GM18498 (cell line): ENCODE measurements around the gene CRYGN.
A peak's percentile ranks its signal among the peaks of the same experiment; 100 is the strongest.

Experiments
- ATAC-seq: cut with Tn5 transposase; IDR thresholded peaks from one replicate; pipeline ENCODE4 v1.9.1; 2021; ENCODE audit warnings: mild to moderate bottlenecking, moderate library complexity; ENCODE audit not compliant: unreplicated experiment

CRYGN gene

DNA sequence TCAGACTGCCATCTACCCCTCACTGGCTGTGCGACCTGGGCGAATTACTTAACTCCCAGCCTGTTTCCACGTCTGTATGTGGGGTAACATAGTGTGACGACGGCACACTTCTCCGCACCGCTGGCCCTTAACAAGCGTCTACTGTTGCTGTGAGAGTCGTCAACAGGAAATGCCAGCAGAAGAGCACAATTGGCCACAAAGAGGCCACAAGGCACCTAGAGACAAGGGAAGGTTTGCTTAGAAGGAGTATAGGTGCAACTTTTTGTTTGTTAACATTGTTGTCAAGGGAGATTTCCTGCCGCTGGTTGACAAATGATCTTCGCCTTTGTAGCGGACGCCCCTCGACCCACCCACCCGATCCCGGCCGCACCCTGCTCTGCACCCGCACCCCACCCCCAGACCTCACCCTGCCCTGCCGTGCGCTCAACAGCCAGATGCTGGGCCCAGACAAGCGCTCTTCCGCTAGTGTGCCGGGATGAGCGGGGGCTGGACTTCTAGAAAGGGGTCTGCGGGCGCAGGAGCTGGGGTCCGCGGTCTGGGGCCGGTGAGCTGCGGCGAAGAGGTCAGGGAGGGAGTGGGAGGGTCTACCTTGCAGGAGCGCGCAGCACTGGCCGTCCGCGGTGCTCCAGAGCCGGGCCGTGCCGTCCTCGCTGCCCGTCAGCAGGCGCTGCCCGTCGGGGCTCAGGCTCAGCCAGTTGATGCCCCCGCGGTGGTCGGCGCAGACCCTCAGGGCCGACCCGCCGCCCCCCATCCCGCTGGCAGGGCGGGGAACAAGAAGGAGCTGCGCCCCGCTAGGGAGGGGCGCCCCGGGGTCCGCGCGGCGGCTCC is 30.9 kb downstream of the CRYGN start:
- ATAC-seq: peak; percentile 60

DNA sequence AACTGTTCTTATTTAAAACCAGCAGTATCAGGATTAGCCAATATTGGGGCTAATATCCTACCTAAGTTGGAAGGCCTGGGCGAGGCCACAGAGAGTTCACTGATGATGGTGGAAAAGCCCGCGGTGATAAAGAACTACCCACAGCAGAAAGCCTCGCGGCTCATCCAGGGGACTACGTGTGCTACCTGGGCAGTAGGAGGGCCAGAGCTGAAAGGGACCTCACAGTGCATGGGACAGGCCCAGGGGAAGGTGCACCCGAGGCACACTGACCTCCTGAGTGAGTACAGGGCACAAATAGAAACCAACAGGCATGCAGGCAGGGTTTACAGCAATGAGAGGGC is 31.5 kb downstream of the CRYGN start:
- ATAC-seq: no peak

DNA sequence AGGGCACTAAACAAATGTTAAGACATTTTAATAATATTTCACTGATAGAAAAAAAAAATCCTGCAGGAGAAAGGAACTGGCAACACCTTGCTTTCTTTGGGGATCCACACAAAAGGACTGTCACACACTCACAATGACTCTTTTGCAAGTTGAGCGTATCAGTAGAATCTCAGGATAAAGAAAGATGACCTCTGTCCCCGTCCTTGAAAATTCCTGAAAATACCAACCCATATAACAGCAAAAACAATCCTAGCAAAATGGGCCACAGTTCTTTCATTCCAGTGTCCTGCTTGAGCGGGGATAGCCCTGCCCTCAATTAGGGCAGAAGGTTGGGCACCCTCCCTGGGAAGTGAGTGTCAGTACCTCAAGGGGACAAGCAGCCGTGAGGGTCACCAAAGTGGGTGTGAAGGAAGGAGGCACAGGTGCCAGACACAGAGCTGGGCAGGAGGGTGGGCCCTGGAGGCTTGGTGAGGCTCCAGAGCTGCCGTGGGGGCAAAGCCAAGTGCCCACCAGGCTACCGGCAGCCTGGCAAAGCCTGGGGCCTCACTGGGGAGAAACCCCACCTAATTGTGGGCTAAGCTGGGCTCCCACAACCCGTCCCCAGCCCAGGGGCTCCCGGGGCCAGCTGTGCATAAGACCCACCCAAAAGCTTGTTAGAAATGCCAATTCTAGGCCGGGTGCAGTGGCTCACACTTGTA is 32.9 kb downstream of the CRYGN start:
- no peak for ATAC-seq

DNA sequence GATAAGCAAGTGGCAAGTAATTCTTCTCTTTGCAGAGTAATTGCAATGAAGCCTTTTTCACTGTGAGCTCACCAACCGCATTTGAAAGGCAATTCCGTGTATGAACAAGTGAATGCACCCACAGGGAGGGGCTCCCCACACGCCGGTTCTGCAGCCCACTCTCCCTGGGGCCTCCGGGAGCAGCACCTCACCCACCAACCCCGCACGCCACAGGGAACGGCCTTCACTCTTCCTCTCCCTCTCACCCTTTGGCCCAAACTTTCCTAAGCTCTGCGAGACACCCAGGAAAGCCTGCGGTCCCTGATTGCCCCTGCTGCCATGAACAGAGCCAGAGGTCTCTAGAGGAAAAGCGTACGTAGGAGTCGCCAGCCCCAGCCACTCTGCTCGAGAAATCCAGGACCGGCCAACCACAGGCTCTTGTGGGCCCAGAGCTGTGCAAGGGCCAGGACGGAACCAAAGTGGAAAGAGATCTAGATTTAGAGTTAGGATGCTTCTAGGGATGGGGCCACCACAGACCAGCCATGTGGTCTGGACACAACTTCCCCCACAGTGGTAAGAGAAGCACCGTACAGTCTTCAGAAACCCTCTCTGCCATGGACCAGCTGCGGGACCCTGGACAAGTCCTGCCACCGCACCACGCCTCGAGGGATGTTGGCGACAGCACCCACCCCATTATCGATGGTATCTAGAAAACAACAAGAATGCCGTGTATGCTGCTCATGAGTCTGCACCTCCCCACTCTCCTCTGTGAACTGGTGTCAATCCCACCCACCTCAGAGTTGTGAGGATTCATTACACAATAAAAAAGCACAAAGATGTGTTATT is 33.7 kb downstream of the CRYGN start:
- no peak for ATAC-seq

DNA sequence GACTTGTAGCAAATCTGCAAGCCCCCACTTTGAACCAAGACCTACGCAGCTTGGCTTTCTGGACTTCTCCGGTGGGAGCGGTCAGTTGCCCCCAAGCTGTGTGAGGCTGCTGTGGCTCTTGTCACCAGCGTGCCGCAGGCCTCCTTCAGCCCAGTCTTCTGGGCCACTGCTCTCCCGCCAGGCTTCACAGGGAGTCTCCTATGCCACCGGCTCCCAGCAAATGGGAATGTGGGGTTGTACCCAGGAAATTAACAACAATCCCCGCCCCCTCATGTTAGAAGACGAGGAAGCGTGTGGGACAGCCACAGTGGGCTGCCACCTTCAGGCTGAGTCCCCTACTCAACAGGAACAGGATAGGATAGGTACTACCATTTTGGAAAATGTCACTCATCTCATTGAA is 34.4 kb downstream of the CRYGN start:
- no peak for ATAC-seq

DNA sequence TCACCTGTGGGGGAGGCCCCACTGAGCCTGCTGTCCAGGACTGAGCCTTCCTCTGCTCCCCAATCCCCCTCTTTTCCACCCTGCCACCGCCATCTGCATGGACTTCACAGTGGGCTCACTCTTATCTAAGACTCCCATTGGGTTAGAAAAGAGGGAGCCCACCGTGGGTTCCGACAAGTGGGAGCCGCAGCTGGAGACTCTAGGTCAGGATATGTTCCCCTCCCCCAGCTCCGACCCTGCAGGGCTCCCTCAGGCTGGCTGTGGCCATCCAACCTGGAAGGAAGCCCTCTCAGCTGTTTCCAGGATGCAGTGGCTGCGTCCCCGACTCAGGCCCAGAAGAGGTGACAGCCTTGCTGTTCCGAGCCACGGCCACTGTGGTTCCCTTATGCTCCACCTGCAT is 34.9 kb downstream of the CRYGN start:
- ATAC-seq: no peak

DNA sequence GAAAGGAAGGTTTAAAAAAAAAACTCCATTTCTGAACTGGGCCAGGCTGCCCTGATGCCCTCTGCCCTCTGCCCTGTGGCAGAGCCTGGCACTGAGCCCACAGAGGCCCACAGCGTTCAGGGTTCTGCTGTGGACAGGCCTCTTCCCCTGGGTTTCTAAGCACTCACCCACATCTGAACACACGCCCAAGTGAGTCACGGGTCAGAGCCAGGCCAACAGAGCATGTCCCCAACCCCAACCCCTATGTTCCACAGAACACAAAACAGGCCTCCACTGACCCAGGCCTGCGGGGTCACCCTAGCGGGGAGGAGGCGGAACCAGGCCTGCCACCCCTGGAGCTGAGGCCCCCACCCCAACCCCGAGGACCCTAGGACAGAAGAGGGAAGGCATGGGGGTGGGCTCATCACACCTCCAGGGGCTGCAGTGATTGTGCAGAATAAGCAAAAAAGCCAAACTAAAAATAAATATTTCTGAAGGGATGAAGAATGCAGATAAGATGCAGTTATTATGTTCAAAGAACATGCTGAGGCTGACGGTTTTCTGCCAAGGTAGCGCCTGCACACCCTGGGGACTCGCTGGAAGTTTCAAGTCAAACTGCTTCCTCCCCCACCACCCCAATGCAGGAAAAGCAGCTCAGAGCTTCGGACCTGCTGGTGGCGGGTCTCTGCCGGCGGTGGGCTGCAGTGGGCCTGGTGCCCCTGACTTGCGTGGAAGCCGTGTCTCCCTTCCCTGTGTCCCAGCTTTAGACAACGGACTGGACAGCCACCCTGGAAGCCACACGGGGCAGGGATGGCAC is 35.5 kb downstream of the CRYGN start:
- no peak for ATAC-seq

DNA sequence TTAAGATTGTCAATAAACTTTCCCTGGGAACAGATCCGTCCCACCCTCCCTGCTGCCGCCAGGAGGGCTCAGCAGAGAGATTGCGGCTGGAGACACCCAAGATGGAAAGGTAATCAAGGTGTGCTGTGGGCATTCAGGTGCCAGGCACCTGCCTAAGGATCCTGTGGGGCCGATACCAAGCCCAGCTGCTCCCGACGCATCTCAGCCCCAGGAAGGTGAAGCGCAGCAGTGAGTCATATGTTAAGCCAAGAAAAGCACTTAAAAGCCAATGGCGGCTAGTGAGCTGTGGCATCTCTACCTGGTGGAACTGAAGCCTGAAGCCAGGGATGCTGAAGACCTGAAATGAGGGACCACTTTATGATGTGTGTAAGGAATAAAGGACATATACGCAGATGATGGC is 36.2 kb downstream of the CRYGN start:
- no peak for ATAC-seq

DNA sequence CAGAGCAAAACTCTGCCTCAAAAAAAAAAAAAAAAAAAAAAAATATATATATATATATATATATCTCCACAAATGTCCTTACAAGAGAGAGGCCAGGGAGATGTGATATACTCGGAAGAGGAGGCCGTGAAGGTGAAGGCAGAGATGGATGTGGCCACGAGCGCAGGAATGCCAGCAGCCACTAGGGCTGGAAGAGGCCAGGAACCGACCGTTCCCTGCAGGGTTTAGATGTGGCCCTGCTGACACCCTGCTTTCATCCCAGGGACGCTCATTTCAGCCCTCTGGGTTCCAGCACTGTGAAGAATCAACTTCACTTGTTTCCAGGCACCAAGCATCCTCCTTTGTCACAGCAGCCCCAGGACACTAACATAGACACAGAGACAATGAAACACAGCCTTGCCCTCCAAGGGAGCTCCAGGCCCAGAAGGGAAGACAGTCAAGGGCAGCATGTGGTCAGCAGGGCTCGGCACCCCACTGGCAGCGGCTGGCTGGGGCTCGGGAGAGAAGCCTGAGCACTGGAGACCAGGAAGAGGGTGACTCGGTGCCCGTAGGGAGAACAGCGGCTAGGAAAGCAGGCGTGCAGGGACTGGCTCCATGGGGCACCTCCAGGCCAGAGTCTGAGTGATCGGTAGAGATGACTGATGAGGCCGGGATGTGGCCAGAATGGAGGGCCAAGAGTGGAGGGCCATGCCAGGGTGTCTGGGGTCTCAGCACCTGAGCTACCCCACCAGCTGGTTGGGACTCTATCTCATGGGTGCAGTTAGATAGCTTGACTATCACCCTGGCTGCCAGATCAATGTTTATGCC is 37.7 kb downstream of the CRYGN start:
- no peak for ATAC-seq

DNA sequence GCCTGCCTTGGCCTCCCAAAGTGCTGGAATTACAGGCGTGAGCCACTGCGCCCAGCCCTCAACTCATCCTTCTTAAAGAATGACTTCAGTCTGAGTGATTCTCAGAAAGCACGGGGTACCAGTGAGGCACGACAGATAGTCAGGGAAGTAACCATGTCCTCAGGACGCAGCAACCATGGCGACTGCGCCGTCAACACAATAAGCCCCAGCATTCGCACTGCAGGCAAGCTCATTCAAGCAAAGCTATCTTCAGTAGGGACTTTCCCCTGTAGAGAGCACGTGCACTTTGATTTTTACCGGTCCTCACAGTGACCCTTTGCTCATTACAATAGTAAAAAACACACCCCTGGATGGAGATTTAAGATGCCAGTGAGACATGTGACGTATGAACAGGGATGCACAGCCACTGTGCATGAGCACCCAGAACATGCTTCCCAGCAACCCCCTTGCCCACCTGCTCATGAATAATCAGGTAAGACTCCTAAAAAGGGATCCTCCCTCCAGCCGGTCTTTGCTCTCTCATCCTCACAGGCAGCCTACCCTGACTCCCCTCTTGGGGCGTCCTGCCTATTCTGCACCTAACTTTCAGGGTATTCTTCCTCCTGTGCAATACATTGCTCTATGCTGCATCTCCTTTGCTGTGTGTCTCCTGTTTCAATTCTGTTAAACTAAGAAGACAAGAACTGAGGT is 39.2 kb downstream of the CRYGN start:
- ATAC-seq: peak; percentile 64

DNA sequence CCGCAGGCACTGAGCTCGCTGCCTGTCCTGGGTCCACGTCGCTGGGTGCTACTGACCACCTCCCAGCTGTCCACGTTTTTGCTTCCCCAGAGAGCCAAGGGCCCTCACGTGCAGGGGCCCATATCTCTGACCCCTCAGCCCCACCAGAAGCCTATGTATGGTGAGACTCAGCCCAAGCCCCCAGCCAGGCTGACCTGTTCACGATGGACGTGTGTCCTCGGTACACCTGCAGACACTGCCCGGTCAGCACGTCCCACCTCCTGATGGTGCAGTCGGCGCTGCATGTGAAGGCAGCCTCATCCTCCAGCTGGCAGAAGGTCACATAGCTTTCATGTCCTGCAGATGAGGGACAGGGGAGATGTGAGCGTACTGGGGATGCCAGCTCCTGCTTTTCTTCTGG is 40.0 kb downstream of the CRYGN start:
- no peak for ATAC-seq

DNA sequence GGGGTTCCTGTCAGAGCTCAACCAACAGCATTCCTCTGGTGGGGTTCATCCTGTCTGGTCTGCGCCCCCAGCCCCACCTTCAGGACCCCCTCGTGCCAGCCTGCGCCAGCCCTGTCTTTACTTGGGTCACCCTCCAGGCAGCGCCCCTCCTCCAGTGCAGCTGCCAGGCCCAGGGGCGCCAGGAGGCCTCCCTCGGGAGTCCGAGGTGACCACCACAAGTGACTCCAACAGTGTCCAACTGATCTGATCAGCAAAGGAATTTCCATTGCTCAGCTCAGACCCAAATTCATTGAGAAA is 40.7 kb downstream of the CRYGN start:
- ATAC-seq: no peak

DNA sequence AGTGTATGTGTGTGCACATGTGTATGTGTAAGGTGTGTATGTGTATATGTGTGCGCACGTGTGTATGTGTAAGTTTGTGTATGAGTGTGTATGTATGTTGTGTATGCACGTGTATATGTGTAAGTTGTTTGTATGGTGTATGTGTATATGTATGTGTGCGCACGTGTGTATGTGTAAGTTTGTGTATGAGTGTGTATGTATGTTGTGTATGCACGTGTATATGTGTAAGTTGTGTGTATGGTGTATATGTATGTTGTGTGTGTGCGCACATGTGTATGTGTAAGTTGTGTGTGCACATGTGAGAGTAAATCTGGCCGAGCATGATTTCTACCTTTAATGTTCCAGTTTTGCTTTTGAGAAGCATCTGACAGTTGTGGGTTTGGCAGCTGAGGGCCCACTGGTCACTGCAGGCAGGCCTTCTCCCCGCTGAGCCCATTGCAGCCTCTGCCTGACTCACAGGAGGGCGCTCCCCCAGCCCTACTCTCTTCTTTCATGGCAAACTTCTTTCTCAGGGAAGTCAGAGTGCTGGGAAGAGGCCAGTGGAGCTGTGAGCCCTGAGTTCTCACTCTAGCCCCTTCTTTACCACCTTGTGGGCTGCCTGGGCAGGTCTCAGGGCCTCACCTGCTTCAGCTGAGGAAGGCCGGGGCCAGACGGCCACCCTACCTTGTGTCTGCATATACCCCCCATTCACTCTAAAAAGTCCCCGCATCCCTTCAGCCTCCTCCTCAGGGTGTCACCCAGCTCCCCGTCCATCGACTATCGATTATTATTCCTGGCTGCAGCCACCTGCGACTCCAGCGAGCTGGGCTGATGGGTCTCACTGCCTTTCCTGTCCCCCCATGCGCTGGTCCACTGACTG is 41.3 kb downstream of the CRYGN start:
- no peak for ATAC-seq

DNA sequence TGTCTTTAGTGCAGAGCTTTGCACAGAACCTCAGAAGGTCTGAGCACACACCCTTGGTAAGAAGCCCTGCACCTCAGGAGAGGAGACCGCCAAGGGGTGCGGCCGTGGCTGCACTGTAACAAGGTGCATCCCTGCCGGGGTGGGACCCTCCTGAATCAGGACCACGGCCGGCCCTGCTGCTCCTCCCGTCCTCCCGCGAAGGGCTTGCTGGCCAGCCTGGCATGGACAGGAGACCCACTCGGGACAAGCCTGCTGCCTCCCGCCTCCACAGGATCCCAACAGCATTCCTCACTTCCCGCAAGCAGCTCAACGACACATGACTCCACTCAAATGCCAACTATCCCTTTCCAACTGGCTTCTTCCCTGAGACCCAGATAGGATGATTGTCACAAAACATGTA is 42.9 kb downstream of the CRYGN start:
- no peak for ATAC-seq

DNA sequence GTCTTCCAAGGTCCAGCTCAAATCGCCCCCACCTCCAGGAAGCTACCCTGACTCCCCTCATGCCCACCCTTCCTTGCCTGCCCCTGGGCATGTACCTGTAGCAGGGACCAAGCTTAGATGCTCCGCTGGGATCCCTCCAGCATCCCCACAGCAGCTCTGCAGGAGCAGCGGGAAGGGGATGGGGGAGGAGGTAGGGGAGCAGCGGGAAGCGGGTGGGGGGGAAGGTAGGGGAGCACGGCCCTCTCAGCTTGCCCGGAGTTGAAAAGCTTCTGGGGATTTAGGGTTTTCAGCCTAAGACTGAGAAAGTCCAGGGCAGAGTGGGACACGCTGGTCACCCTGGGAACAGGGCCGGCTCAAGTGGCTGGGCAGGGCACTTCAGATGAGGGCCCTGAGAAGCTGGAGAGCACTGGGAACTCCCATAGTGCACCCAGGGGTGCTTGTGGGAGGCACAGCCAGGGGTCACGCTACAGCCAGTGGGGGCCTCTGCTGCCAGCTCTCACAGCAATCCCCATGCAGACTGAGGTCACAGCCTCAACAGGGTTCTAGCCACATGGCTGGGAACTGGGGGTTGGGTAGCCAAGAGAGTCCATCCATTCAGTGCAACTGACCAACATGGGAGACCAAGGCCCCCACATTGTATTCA is 43.5 kb downstream of the CRYGN start:
- no peak for ATAC-seq

DNA sequence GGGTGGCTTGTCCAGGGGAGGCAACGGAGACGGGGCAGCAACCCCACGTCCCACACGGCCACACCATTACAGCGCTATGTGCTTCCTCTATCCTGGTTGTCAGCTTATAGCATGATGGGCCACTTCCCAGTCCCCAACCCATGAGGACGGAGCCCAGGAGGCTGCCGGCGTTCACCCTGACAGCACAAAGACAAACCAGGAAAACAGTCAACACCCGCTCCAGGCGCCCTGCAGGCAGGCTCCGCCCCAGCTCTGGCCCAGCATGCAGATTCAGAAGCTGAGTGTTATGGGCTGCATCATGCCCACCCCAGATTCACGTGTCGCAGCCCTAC is 44.9 kb downstream of the CRYGN start:
- no peak for ATAC-seq

DNA sequence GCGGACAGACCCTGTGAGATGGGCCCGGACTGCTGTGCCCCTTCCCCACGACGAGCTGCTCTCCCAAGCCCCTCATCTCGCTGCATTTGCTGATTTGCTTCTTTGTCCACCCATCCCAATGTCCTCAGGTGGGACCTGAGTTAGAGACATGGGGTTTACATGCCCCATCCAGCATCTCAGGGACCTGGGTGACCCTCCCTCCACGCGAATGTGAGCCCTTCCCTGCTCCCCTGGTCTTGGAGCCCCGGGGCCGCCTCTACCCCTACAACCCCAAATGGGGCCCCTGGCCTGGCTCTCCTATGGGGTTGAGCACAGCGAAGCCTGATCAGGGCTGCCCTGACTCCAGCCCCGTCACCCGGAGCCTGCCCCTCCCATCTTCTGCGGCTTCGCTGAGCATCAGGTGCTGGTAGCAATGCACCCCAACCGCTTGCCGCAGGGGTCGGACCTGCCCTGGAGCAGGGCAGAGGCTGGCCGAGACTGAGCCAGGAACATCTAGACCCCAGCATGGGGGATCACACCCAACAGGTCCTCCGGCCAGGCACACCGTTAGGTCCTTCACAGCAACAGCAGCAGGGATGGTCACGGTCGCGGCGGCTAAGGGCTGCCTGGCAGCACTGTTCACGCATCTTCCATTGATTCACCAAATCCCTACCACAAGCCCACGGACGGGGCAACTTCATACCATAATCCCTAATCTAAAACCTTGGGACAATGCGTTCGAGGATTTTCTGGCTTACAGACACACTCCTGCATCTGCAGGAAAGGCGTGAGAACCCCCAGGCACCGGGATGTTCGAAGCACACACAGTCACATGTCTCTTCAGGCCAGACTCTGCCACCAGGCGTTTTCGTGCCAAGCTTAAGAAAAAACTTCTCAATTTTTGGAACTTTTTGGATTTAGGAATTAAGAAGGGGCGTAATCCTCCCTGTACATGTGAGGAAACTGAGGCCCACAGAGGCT is 45.6 kb downstream of the CRYGN start:
- ATAC-seq: no peak
